ENCODE measurements around the gene LIPC. TPM values are rescaled to one million over a fixed set of nuclear protein-coding genes. Genes with fewer than 3 reads are reported as not detected.

Gene LIPC
- total RNA-seq, 1 experiment from 2014 or later = not detected

GRCh38 chr15:58425185-58425584 lies 6.6 kb upstream of the LIPC start:
- no peak for DNase-seq (ENCODE audit: low read depth, low spot score)
- Histone ChIP-seq H3K36me3 (ENCODE audit: control insufficient read depth in 1 of 2, insufficient read depth in 2 of 2, low read length in 2 of 2) (no peaks in the 10 kb centered on the region), H3K9ac (ENCODE audit: low read length) (no peak overlapping the region), H3K79me2 (ENCODE audit: insufficient read depth, low read length) (no peaks in the 10 kb centered on the region), H3K27me3 (ENCODE audit: insufficient read depth, low read length) (no peaks in the 10 kb centered on the region), H2AFZ (ENCODE audit: low read depth, low read length, poor library complexity, severe bottlenecking) (no peak overlapping the region), H3K4me1 (ENCODE audit: control insufficient read depth in 1 of 2, insufficient read depth in 2 of 2, low read length in 2 of 2) (no peaks in the 10 kb centered on the region; a peak in 1 of 4 replicates), H4K20me1 (ENCODE audit: insufficient read depth) (no peaks in the 10 kb centered on the region), H3K9me3 (ENCODE audit: control insufficient read depth in 1 of 2, insufficient read depth in 1 of 2, low read depth in 1 of 2, low read length in 2 of 2) (no peaks in the 10 kb centered on the region), H3K4me3 (replicated peaks in 1 of 2; ENCODE audit: low read depth in 1 of 2, low read length in 2 of 2) (no peak overlapping the region), H3K27ac (ENCODE audit: low read depth, low read length) (no peak overlapping the region), H3K9me2 (ENCODE audit: insufficient read depth) (no peaks in the 10 kb centered on the region), H3K4me2 (ENCODE audit: low read length) (no peak overlapping the region)
- no TSS peak for BruUV-seq (replicated peaks)
- no peak for ATAC-seq
- intact Hi-C loops (cut with micrococcal nuclease) = no loop called here
- ChIA-PET CTCF (no interaction called here), POLR2A (no interaction called here), RAD21 (ENCODE audit: low non-redundant PET in 1 of 2, low total read pairs in 2 of 2, uncharacterized antibody in 2 of 2, unreplicated experiment in 2 of 2) (no interaction called here)
- TF ChIP-seq YY1 (IDR thresholded peaks at IDR 0.05; ENCODE audit: extremely low read depth, insufficient replicate concordance, low read depth, low read length) (no peak), ZFX (IDR thresholded peaks at IDR 0.05) (no peak), MAX (IDR thresholded peaks at IDR 0.05) (no peak), TCF7L2 (IDR thresholded peaks at IDR 0.05; ENCODE audit: borderline replicate concordance, extremely low read depth, insufficient read depth, insufficient read length) (no peak), POLR2AphosphoS5 (IDR thresholded peaks at IDR 0.05; ENCODE audit: low read depth, low read length) (no peak), FOSL1 (IDR thresholded peaks at IDR 0.05; ENCODE audit: low read depth) (no peak), JUND (IDR thresholded peaks at IDR 0.05) (no peak), SP1 (IDR thresholded peaks at IDR 0.05; ENCODE audit: low read depth) (no peak), ATF3 (IDR thresholded peaks at IDR 0.05) (no peak), POLR2A (IDR thresholded peaks at IDR 0.05; ENCODE audit: borderline replicate concordance, extremely low read depth, insufficient read depth, insufficient read length) (no peak), EZH2phosphoT487 (IDR thresholded peaks at IDR 0.05; ENCODE audit: borderline replicate concordance) (no peak), SIN3A (IDR thresholded peaks at IDR 0.05; ENCODE audit: low read depth) (no peak), CTCF (IDR thresholded peaks at IDR 0.05 in 2 of 3, conservative IDR thresholded peaks at IDR 0.05 in 1 of 3; ENCODE audit: borderline replicate concordance in 1 of 3, insufficient read depth in 1 of 3, low read depth in 2 of 3, low read length in 2 of 3) (no peak)
